HG02885 (cell line): ENCODE data around the gene SLC22A1.
"Not testable (repeated sequence)": the region's sequence is repeated elsewhere in the genome, so short reads cannot be mapped to it uniquely, and the experiment has no call there.

ENCODE experiments used
- ATAC-seq: cut with Tn5 transposase; IDR thresholded peaks from one replicate; pipeline ENCODE4 v1.9.1; 2021; ENCODE audit warnings: mild to moderate bottlenecking; ENCODE audit not compliant: unreplicated experiment, poor library complexity

SLC22A1 gene

DNA sequence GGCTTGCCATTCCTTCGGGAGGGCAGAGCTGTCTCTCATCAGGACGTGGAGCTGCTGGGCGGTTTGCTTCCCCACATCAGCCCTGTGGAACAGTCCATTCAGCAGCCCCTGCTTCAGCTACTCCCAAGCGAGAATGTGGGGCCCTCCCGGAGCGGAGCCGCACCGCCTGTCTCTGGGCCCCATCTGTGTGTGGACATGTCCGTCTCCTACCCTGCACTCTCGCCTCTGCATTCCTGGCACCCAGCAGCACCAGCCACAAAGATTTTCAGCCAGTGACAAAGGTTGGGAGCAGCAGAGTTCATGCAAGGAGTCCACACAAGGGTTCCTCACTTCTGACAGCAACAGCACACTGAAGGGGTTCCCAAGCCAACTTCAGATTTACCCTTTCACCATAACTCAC lies 29.0 kb upstream of the SLC22A1 start:
- no peak for ATAC-seq

DNA sequence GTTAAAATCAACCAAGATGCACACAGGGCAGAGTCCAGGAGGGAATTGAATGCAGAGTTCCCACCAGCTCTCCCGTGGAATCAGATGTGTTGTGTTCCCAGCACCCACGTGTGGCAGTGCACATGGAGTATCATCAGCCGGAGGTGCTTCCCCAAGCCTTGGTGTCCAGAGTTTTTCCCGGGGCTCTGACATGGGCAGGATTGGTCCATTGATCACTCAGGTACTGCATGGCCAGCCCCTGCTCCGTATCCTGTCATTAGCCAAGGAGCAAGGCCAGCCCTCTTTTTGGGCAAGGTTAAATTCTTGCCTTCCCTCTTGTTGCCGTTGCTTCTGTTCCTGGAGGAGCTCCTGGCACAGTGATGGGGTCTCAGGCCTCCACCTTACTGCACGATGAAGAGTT lies 28.6 kb upstream of the SLC22A1 start:
- ATAC-seq: no peak

DNA sequence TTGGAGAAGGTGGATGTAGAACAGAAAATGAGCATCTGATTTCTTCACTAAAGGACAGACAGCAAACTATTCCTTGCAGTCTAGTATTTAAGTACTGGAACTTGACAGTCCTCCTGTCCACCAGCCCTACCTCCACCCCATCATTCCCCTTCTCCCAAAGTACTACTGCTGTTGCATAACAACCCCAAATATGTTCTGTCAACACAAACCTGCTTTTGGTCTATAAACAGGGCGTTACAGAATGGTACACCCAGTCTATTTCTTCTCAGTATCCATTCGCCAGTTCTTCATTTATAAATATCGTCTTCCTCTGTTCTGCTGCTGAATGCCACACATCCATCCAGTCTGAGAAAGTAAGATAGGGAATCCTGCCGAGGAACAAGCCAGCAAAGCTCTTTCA lies 27.7 kb upstream of the SLC22A1 start:
- ATAC-seq: no peak

DNA sequence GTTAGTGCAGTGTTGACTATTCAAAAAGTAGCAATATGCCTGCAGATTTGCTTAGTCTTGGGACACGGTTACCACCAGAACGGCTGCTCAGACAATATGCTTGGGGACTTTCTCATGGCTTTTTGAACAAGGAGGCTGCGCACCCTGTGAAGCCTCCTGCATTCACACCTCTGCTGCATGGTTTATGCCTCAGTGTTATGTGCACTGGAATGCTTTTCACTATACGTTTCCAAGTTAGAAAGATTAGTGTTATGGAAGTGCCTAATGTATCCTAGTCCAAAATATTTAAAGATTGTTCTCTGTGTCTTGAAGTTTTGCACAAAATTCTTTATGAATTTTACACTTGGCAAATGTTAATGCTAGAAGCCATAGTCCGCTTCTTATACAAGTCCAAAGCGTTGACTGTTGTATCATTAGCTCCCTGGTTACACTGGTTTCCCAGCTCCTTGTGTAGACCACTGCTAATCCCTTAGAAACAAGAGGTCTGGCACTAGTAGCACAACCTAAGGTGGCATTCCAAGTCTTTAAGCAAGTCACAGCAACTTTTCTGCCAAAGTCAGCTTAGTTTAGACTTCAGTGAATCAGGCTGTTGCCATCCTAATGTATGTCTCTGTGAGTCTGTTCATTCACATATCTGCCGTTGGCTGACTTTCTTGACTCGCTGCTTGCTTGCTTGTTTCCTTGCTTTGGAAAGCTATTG lies 26.3 kb upstream of the SLC22A1 start:
- no peak for ATAC-seq

DNA sequence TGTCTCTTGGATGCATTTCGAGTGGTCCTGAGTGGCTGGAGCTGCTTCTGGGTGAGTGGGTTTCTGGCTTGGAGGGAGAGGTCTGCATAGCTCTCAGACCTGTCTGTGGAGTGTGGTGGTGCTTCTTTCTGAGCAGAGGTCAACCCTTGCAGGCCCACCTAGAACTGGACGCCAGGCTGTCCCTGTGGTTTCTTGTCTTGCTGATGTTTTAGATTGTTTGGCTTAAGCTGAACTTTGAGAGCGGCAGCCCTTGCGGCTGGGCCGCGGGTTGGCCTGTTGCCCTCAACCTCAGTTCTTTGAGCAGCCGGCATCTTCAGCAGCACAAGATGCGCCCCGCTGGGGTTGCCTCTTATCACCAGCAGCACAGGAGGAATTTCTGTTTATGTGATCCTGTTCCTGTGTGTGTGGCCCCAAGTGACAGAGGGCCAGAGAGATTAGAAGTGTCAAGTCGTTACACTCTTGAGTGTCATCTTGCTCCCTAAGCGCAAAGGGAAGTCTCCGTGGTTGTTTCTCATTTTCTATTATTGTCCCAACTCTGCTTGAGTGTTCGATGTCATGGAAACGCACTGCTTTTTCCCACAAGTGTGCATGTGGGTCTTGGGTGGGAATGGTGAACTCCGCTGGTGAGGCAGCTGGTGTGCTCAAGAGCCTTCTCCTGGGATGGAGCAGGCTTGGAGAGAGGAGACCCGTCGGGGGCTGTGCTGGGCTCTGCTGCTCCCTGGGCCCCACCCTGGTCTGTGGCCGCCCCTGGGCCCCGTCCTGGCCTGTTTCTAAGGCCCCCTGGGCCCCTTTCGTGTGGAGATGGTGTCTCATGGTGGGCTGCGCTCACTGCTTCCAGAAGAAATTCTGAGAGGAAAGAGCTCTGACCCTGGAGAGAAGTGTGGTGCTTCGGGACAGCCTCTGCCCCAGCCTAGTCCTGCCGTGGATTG lies 20.1 kb upstream of the SLC22A1 start:
- ATAC-seq: no peak

DNA sequence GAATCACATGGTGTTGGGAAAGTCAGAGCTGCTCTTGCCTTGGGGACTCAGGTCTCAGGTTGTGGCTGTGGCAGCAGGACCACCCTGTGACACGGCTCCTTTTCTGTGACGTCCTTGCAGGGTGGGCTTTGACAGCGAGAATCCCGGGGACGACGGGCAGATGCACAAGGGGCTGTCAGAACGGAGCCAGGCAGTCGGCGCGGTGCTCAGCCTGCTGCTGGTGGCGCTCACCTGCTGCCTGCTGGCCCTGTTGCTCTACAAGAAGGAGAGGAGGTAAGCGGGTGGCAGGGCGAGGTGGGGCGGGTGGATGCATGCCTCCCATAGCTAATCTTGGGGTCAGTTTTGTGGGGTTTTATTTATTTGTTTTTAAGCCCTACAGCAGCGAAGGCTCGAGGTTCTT lies 19.2 kb upstream of the SLC22A1 start:
- ATAC-seq: no peak

DNA sequence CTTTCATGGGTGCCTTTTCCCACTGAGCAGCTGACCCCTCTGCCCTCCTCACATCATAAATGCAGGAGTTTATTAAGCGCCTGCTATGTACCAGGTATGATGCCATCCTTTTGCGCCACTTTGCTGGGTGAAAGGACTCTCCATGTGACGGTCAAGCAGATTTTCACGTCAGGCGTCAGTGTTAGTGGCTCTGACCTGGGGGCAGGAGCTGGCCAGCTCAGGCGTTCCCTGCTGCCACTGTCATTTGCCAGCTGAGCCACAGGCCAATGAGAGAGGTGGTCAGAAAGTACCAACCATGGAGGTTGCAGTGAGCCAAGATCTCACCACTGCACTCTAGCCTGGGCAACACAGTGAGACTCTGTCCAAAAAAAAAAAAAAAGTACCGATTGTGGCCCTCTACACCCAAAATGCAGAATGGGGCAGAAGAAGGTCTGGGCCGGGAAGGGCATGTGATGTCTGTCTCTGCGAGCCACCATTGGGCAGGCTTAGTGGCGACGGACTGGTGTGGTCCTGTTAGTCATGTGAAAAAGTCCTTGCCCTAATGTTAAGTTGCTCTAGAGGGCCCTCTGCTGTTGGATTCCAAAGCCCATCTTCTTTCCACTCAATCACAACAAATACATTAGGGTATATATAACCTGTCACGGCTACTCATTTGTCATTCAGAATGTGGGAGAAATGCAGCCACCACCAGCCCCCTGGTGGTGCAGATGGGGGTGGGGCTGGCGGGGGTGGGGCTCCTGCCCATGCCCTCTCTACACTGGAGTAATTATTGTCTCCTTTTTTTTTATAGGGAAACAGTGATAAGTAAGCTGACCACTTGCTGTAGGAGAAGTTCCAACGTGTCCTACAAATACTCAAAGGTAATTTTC lies 18.4 kb upstream of the SLC22A1 start:
- no peak for ATAC-seq

DNA sequence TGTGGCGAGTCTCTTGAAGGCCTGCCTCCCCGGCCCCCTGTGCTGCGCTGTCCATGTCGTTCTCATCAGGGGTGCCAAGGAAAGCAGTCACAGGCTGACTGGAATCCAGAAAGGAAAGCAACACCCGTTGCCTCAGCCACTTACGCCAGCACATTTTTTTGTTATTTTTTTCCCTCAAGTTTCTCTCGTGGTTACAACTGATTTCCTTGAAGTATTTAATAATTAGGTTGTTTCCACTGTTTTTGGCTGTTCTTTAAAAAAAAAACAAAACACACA lies 17.9 kb upstream of the SLC22A1 start:
- ATAC-seq: no peak

DNA sequence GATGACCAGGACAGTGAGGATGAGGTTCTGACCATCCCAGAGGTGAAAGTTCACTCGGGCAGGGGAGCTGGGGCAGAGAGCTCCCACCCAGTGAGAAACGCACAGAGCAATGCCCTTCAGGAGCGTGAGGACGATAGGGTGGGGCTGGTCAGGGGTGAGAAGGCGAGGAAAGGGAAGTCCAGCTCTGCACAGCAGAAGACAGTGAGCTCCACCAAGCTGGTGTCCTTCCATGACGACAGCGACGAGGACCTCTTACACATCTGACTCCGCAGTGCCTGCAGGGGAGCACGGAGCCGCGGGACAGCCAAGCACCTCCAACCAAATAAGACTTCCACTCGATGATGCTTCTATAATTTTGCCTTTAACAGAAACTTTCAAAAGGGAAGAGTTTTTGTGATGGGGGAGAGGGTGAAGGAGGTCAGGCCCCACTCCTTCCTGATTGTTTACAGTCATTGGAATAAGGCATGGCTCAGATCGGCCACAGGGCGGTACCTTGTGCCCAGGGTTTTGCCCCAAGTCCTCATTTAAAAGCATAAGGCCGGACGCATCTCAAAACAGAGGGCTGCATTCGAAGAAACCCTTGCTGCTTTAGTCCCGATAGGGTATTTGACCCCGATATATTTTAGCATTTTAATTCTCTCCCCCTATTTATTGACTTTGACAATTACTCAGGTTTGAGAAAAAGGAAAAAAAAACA lies 16.6 kb upstream of the SLC22A1 start:
- no peak for ATAC-seq

DNA sequence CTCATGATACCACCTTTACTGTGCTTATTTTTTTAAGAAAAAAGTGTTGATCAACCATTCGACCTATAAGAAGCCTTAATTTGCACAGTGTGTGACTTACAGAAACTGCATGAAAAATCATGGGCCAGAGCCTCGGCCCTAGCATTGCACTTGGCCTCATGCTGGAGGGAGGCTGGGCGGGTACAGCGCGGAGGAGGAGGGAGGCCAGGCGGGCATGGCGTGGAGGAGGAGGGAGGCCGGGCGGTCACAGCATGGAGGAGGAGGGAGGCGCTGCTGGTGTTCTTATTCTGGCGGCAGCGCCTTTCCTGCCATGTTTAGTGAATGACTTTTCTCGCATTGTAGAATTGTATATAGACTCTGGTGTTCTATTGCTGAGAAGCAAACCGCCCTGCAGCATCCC lies 15.6 kb upstream of the SLC22A1 start:
- no peak for ATAC-seq

DNA sequence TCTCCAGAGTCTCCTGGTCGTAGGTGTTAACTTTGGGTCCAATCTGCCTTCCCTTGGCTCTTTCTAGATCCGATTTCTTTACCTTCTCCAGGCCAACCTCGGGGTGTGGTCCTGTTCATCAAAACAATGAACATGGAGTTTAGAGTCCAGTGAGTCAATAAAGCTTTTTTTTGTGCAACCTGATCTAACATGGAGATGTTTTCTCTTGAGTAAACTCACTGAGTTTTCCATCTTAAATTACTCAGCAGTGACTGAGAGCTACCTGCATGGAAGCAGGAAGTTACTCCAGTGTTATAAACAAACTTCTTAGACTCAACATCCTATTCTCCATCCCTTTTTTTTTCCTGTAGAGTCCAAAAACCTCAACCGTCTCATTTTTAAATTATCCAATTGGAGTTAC lies 14.9 kb upstream of the SLC22A1 start:
- ATAC-seq: no peak

DNA sequence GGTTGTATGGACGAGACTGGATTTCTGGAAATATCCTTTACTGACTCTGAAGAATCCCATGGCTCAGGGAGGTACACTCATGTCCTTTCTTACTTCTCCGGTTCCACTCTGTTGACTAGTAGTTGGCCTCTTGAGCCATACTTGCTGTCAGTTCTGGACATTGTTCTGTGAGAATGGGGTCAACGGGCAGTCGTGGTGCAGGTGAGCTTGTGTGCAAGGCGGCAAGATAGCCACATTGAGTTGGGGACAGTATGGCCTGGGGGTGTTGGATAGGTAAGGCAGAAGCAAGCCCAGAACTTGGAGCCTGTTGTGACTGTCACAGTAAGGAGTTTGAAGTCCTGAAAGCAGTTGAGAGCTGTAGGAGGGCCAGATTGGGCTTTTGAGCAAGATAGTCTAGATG lies 13.5 kb upstream of the SLC22A1 start:
- no peak for ATAC-seq

DNA sequence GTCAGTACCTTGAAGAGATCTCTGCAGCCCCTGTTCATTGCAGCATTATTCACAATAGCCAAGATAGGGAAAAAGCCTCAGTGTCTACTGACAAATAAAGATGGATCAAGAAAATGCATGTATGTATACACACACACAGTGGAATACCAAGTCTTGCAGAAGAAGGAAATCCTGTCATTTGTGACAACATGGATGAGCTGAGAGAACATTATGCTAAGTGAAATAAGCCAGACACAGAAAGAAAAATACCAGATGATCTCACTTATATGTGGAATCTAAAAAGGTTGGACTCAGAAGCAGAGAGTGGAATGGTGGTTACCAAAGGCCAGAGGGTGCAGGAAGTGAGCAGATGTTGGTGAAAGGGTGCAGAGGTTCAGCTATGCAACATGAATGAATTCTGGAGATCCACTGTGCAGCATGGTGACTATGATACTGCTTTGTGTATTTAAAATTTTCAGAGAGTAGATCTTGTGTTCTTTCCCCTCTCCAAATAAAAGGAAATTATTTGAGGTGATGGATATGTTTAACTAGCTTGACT lies 11.0 kb upstream of the SLC22A1 start:
- no peak for ATAC-seq

DNA sequence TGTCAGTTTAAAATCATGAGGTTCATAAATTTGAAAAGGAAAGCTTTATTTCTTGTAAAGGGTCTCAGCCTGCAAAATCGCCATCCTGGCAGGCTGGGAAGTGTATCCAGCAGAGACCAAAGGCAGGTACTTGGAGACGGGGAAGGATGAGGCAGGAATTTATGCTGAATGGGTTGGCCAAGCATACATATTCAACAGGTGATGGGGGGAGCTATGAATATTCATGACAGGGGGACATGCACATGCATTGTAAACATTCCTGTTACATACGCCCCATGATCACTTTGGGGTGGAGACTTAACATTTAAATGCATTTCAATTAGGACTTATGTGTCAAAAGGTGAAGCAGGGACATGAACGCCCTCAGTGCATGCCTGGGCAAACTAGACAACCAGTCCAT lies 9.8 kb upstream of the SLC22A1 start:
- no peak for ATAC-seq

DNA sequence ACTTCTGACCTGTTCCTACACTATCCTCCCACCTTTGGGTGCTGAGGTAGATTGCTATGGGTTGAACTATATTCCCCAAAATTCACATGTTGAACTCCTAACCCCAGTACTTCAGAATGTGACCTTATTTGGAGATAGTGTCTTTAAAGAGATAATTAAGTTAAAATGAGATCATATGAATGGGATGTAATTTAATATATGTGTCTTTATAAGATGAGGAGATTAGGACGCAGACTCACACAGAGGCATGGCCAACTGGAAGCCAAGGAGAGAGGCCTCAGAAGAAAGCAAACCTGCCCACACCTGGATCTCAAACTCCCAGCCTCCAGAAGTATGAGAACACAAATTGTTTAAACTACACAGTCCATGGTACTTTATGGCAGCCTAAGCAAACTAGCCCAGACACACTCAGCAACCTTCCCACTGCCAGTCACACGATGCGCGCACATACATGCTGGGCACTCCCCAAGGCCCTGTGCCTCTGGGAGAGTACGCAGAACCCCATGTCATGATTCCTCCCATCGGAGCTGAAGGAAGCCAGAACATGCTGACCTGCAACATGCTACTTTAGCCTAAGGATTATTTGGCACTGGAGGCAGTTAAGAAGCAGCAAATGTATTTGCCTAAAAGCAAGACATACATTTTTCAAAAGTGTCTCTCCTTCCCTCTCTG lies 8.9 kb upstream of the SLC22A1 start:
- no peak for ATAC-seq

DNA sequence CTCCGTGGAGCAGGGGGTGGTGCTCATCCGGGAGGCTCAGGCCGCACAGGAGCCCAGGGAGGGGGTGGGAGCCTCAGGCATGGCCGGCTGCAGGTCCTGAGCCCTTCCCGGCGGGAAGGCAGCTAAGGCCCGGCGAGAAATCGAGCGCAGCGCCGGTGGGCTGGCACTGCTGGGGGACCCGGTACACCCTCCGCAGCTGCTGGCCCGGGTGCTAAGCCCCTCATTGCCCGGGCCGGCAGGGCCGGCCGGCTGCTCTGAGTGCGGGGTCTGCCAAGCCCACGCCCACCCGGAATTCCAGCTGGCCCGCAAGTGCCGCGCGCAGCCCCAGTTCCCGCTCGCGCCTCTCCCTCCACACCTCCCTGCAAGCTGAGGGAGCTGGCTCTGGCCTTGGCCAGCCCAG lies 7.1 kb upstream of the SLC22A1 start:
- ATAC-seq: not testable (repeated sequence)

DNA sequence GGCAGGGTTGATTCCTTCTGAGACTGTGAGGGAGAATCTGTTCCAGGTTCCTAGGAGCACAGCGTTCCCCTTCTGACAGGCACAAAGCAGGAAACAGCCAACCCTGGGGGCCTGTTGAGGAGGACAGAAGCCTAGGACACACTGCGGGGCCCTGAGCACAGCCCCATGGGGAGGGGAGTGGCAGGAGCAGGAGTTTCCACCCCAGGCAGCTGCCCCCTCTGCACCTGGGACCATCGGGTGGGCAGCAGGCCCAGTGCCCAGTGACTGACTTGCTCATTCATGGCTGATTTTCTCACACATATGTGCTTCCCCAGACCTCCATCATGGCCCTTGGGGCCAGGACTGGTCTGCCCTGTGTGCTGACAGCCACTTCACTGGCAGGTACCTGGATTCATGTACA lies 6.2 kb upstream of the SLC22A1 start:
- ATAC-seq: no peak

DNA sequence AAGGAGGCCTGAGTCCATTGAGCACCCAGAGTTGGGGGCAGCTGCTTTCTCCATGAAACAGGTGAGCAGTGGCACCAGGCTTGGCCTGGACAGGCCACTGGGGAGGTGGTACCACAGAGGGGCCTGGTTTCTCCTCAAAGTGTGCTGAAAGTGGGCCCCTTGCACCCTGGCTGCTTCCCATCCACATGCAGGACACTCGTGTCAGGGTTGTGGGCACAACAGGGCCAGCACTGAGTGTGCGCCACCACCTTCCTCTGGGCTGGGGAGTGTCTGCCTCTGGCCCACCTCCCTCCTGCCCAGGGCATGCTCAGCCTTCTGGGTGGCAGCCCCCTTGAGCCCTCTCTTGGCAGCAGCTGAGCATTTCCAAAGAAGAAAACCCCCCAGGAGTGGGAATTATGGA lies 5.2 kb upstream of the SLC22A1 start:
- ATAC-seq: no peak

DNA sequence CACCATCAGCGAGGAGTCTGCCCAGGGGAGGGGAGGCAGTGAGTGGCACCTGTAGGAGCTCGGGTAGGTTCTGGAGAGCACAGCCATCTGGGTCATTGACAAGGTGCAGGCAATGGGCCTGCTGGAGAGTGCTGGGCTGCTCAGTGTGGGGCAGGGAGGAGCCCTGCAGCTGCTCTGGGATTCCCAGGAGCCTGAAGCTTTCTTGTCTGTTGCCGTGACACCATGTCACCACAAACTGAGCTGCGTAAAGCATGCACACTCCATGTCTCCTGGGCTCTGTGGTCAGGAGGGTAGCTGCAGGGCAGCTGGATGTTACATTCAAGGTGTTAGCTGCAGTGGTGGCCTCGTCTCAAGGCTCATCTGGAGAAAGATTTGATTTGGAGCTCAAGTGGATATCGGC lies 4.5 kb upstream of the SLC22A1 start:
- ATAC-seq: no peak
